Activated T-helper 1 cell treated with anti-CD3 and anti-CD28 coated beads, Interleukin-12 subunit alpha, Interleukin-12 subunit beta, Interleukin-2, Interleukin-4 antibody, amounts not matched to agents 30 ng/mL and 10 ng/mL and 1 ng/mL, durations not matched to agents 14 hours and 24 hours and 36 hours (primary cell): ENCODE results near the gene S100B. TPM values are rescaled to one million over a fixed set of nuclear protein-coding genes. Genes with fewer than 3 reads are reported as not detected.

ENCODE experiments used
- DNase-seq: peaks from one replicate; pipeline ENCODE4 v3.0.0; 2021; ENCODE audit warnings: low spot score
- H3K27ac Mint-ChIP-seq: one replicate; pipeline ENCODE4 v1.8.0; 2021; ENCODE audit warnings: mild to moderate bottlenecking, mixed read lengths
- H3K27me3 Mint-ChIP-seq: one replicate; pipeline ENCODE4 v1.8.0; 2022; ENCODE audit warnings: mild to moderate bottlenecking, moderate library complexity, mixed read lengths; ENCODE audit not compliant: insufficient read depth
- H3K36me3 Mint-ChIP-seq: one replicate; pipeline ENCODE4 v1.8.0; 2021; ENCODE audit warnings: low read depth, mixed read lengths
- H3K4me1 Mint-ChIP-seq: one replicate; pipeline ENCODE4 v1.8.0; 2021; ENCODE audit warnings: low read depth, mixed read lengths
- H3K4me3 Mint-ChIP-seq: one replicate; pipeline ENCODE4 v1.8.0; 2021; ENCODE audit warnings: mild to moderate bottlenecking, moderate library complexity, mixed read lengths
- H3K9me3 Mint-ChIP-seq: one replicate; pipeline ENCODE4 v1.8.0; 2021; ENCODE audit warnings: mixed read lengths
- intact Hi-C: fragments of 100-400 bp; cut with micrococcal nuclease; formaldehyde crosslinking; loops from one replicate; pipeline ENCODE4 v1.15.1; 2024
- total RNA-seq: library from RNA; stranded (reverse); gene quantifications from 2 replicates; pipeline ENCODE4 v1.2.3, GENCODE V29; 2022

S100B gene
- total RNA-seq, 1 donor from 2014 or later = not detected

GRCh38 chr21:46622226-46622625, 17.3 kb upstream of the S100B start:
- peaks cover 1% of the 10 kb centered on the region for H3K36me3 Mint-ChIP-seq
- H3K4me1 Mint-ChIP-seq = peaks cover 20% of the 10 kb centered on the region
- H3K27me3 Mint-ChIP-seq = peaks cover 3% of the 10 kb centered on the region
- H3K9me3 Mint-ChIP-seq = peaks cover 14% of the 10 kb centered on the region
- H3K27ac Mint-ChIP-seq = peak overlapping the region; percentile 87
- peak; percentile 45 for DNase-seq
- peak overlapping the region; percentile 57 for H3K4me3 Mint-ChIP-seq
- intact Hi-C loops = loop anchor here (1.0 kb wide), 1 partner anchor 11 kb away; no protein-coding TSS in a partner anchor

- intact Hi-C loops = loop anchor here (1.0 kb wide), 1 partner anchor 12 kb away; no protein-coding TSS in a partner anchor
- peak overlapping the region; percentile 57 for H3K4me3 Mint-ChIP-seq
Observed at GRCh38 chr21:46621457-46622182, 16.7 kb upstream of the S100B start.

DNA sequence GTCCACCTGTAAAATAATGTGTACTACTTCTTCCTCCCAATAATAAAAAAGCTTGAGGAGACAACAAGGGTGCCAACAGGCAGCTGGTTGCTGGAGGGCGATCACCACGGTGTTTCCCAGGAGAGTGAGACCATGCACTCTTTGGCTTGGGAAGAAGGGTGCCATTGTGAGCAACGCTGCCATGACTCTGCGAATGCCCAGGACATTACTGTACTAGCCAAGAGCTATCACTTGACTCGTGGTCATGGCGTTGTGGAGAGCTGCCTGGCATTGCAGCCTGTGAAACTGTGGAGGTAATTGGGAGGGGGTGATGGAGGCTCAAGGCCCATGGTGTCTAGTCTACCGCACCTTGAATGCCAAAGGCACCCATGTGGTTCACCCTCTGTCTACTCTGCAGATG, 16.0 kb upstream of the S100B start:
- no peak overlapping the region for H3K4me3 Mint-ChIP-seq
- H3K27me3 Mint-ChIP-seq = peaks cover 3% of the 10 kb centered on the region
- no peak for DNase-seq
- H3K9me3 Mint-ChIP-seq = peaks cover 6% of the 10 kb centered on the region
- no peak overlapping the region for H3K27ac Mint-ChIP-seq
- intact Hi-C loops = no loop called here
- H3K36me3 Mint-ChIP-seq = peaks cover 1% of the 10 kb centered on the region
- H3K4me1 Mint-ChIP-seq = peaks cover 20% of the 10 kb centered on the region

More at GRCh38 chr21:46621457-46622182, 16.7 kb upstream of the S100B start:
- Mint-ChIP-seq H3K27me3 (peaks cover 3% of the 10 kb centered on the region), H3K9me3 (peaks cover 14% of the 10 kb centered on the region), H3K27ac (peak overlapping the region; percentile 87), H3K36me3 (peaks cover 1% of the 10 kb centered on the region), H3K4me1 (peaks cover 20% of the 10 kb centered on the region)
- no peak for DNase-seq

DNA sequence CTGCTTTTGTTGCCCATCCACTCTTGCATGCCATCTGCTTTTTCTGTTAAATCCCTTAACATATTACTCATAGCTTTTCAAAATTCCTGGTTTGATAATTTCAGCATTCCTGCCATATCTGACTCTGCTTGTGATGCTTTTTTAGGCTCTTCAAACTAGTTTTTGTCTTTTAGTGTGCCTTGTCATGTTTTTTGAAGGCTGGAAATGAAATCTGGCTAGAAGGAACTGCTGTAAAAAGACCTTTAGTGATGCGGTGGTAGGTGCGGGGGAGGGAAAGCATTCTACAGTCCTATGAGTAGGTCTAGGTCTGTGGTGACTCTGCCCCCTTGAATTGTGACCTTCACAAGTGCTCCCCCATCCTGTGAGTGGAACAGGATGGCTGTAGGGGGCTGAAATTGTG, 15.0 kb upstream of the S100B start:
- DNase-seq = no peak
- Mint-ChIP-seq H3K36me3 (peaks cover 3% of the 10 kb centered on the region), H3K4me3 (no peak overlapping the region), H3K9me3 (peaks cover 4% of the 10 kb centered on the region), H3K4me1 (peaks cover 20% of the 10 kb centered on the region), H3K27ac (no peak overlapping the region), H3K27me3 (peaks cover 6% of the 10 kb centered on the region)
- intact Hi-C loops = no loop called here

DNA sequence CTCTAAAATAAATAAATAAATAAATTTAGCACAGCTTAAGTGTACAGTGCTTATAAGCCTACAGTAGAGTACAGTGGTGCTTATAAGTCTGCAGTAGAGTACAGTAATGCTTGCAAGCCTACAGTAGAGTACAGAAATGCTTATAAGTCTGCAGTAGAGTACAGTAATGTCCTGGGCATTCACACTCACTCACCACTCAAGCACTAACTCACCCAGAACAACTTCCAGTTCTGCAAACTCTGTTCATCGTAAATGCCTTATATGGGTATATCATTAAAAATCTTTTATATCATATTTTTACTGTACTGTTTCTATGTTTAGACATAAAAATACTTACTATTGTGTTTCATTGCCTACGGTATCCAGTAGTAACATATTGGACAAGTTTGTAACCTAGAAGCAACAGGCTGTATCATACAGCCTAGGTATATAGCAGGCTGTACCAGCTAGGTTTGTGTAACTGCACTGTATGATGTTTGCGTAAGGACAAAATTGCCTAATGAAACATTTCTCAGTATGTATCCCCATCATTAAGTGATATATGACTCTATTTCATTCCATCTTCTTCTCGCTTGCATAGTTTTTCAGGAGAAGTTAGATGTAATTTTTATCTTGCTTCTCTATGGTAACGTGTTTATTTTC, 14.0 kb upstream of the S100B start:
- Mint-ChIP-seq H3K9me3 (peaks cover 4% of the 10 kb centered on the region), H3K4me3 (no peak overlapping the region), H3K4me1 (peaks cover 20% of the 10 kb centered on the region), H3K27ac (no peak overlapping the region), H3K27me3 (peaks cover 12% of the 10 kb centered on the region), H3K36me3 (peaks cover 3% of the 10 kb centered on the region)
- DNase-seq = no peak
- intact Hi-C loops = no loop called here

- no peak for DNase-seq
- Mint-ChIP-seq H3K9me3 (peaks cover 4% of the 10 kb centered on the region), H3K27me3 (peaks cover 15% of the 10 kb centered on the region), H3K36me3 (peaks cover 2% of the 10 kb centered on the region), H3K27ac (no peak overlapping the region), H3K4me3 (no peak overlapping the region), H3K4me1 (peaks cover 13% of the 10 kb centered on the region)
- intact Hi-C loops = no loop called here
Observed at GRCh38 chr21:46617267-46618051, 12.6 kb upstream of the S100B start.

DNA sequence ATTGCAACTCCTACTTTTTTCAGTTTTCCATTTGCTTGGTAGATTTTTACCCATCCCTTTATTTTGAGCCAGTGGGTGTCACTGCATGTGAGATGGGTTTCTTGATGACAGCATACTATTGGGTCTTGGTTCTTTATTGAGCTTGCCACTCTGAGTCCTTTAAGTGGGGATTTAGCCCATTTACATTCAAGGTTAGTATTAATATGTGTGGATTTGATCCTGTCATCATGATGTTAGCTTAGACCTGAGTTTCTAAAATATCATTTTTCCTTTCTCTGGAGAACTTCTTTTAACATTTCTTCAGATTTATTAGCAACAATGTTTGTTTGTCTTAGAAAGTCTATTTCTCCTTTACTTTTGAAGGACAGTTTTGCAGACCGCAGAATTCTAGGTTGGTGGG, 11.8 kb upstream of the S100B start:
- intact Hi-C loops = no loop called here
- no peak for DNase-seq
- no peak overlapping the region for H3K4me3 Mint-ChIP-seq
- H3K27ac Mint-ChIP-seq = no peak overlapping the region
- H3K27me3 Mint-ChIP-seq = peaks cover 15% of the 10 kb centered on the region
- peaks cover 4% of the 10 kb centered on the region for H3K9me3 Mint-ChIP-seq
- H3K4me1 Mint-ChIP-seq = peaks cover 5% of the 10 kb centered on the region
- peaks cover 2% of the 10 kb centered on the region for H3K36me3 Mint-ChIP-seq

- H3K4me1 Mint-ChIP-seq = no peaks in the 10 kb centered on the region
- intact Hi-C loops = no loop called here
- peaks cover 15% of the 10 kb centered on the region for H3K27me3 Mint-ChIP-seq
Observed at GRCh38 chr21:46616050-46616449, 11.2 kb upstream of the S100B start.

GRCh38 chr21:46613391-46613790, 8.5 kb upstream of the S100B start:
- Mint-ChIP-seq H3K27me3 (peaks cover 15% of the 10 kb centered on the region), H3K36me3 (peaks cover 2% of the 10 kb centered on the region), H3K4me1 (no peaks in the 10 kb centered on the region), H3K4me3 (no peak overlapping the region), H3K9me3 (peaks cover 4% of the 10 kb centered on the region), H3K27ac (no peak overlapping the region)
- intact Hi-C loops = no loop called here
- DNase-seq = no peak

More at GRCh38 chr21:46616050-46616449, 11.2 kb upstream of the S100B start:
- no peak for DNase-seq
- H3K36me3 Mint-ChIP-seq = peaks cover 2% of the 10 kb centered on the region
- H3K9me3 Mint-ChIP-seq = peaks cover 4% of the 10 kb centered on the region
- H3K27ac Mint-ChIP-seq = no peak overlapping the region
- H3K4me3 Mint-ChIP-seq = no peak overlapping the region

DNA sequence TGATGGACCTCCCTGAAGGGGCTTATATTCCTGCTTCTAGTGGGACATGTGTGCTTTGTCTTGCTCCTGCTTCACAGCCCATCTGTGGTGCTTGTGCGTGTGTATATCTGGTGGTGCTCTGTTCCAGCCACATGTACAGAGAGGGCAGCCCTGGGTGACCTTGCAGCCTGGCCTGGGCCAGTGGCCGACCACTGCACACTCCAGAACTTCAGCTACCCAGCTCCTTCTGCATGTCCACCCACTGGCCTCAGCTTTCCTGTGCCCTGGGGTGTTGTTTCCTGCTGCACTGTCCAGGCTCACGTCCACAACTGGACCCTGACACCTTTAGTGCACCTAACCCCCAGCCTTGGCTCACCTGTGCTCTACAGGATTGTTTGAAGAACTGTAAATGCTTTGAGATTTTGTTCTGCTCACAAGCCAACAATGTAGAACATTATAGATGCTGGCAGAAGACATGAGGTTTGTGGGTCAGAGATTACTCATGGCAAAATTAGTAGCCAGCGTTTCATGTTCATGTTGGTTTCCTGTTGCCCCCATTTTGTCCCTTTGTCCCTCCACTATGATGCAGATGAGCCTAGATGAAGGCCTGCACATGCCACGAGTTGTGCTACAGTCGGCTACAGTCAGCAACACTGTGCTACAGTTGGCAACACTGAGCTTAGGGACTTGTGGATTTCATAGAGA, 5.3 kb upstream of the S100B start:
- H3K4me3 Mint-ChIP-seq = no peak overlapping the region
- H3K36me3 Mint-ChIP-seq = no peaks in the 10 kb centered on the region
- intact Hi-C loops = no loop called here
- H3K9me3 Mint-ChIP-seq = no peaks in the 10 kb centered on the region
- DNase-seq = no peak
- H3K27me3 Mint-ChIP-seq = peaks cover 13% of the 10 kb centered on the region
- H3K4me1 Mint-ChIP-seq = peaks cover 21% of the 10 kb centered on the region
- H3K27ac Mint-ChIP-seq = no peak overlapping the region

DNA sequence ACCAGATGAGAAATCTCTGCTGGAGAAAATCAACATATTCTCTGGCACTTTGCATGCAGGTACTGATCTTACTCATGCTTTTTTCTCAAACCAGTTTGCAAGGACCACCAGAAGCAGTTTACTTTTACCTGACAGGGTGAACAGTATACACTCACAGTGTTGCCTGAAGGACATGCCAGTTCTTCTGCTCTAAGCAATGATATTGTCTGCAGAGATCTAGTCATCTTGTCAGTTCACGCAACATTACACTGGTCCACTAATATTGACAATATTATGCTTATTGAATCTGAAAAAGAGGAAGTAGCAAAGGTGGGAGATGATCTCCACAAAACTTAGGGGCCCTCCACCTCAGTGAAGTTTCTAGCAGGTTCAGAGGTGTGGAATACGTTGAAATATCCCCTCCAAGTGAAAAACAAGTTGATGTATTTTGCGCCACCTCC, 3.8 kb upstream of the S100B start:
- Mint-ChIP-seq H3K27ac (no peak overlapping the region), H3K27me3 (peaks cover 3% of the 10 kb centered on the region), H3K9me3 (no peaks in the 10 kb centered on the region), H3K36me3 (no peaks in the 10 kb centered on the region), H3K4me1 (peaks cover 27% of the 10 kb centered on the region), H3K4me3 (no peak overlapping the region)
- intact Hi-C loops = no loop called here
- no peak for DNase-seq

GRCh38 chr21:46607636-46608035, 2.8 kb upstream of the S100B start:
- no peak overlapping the region for H3K27ac Mint-ChIP-seq
- no peaks in the 10 kb centered on the region for H3K36me3 Mint-ChIP-seq
- DNase-seq = no peak
- H3K4me1 Mint-ChIP-seq = peaks cover 27% of the 10 kb centered on the region
- intact Hi-C loops = no loop called here
- no peaks in the 10 kb centered on the region for H3K9me3 Mint-ChIP-seq
- no peaks in the 10 kb centered on the region for H3K27me3 Mint-ChIP-seq
- H3K4me3 Mint-ChIP-seq = no peak overlapping the region
